Myocyte (in vitro differentiated cells): ENCODE measurements around the gene DTNA. TPM values are rescaled to one million over a fixed set of nuclear protein-coding genes. Genes with fewer than 3 reads are reported as not detected.

Experiments used
- DNase-seq: peaks from one replicate; pipeline ENCODE4 v3.0.0-alpha.2; 2012; ENCODE audit warnings: low read depth
- total RNA-seq: library from RNA; depleted of rRNA; stranded (reverse); fragments of >200 nt; gene quantifications from 2 replicates; pipeline ENCODE4 v1.2.3, GENCODE V29; 2014

Gene DTNA
- total RNA-seq, 1 donor from 2014 or later = 50.3 TPM

DNA sequence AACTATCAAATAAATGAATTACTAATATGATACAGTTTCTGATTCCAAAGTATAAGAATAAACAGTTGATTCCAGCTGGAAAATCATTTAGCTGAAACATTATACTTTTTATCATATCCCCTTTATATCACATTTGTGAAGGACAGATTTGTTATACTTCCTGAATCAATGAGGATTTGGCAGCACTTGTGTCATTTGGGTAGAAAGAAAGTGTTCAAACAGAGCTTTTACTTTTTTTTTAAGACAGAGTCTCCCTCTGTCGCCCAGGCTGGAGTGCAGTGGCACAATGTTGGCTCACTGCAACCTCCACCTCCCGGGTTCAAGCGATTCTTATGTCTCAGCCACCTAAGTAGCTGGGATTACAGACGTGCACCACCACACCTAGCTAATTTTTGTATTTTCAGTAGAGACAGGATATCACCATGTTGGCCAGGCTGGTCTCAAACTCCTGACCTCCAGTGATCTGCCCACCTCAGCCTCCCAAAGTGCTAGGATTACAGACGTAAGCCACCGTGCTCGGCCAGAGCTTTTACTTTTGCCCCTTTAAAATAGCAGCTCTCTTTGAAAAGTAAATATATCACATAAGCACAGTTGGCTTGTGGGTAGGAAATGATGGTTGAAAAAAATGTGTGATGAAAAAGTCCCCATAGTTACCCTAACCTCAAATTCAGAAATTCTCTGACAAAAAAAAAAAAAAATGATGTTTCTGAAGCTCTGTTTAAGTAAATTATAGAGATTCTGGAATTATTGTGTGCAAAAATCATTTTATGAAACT lies 95.2 kb downstream of the DTNA start:
- no peak for DNase-seq

DNA sequence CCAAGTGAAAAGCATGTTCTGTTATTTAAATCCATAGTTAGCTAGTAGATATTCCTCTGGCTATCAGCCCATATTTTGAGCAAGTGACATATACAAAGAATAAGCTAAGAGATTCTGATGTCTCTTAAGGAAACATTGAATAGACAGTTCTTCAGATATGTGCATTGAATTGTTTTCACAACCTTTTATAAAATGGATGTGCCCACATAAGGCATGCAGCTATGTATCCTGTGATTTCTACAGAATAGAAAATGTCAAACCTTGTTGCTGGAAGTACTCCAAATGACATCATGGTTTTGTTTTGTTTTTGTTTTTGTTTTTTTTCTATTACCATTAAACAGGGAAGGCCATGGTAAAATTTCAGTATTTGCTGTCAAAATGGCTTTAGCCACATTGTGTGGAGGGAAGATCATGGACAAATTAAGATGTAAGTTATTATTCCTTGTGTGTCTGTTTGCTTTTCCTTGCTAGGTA lies 95.8 kb downstream of the DTNA start:
- DNase-seq = no peak

GRCh38 chr18:34806527-34806926 lies 96.4 kb downstream of the DTNA start:
- DNase-seq = no peak

DNA sequence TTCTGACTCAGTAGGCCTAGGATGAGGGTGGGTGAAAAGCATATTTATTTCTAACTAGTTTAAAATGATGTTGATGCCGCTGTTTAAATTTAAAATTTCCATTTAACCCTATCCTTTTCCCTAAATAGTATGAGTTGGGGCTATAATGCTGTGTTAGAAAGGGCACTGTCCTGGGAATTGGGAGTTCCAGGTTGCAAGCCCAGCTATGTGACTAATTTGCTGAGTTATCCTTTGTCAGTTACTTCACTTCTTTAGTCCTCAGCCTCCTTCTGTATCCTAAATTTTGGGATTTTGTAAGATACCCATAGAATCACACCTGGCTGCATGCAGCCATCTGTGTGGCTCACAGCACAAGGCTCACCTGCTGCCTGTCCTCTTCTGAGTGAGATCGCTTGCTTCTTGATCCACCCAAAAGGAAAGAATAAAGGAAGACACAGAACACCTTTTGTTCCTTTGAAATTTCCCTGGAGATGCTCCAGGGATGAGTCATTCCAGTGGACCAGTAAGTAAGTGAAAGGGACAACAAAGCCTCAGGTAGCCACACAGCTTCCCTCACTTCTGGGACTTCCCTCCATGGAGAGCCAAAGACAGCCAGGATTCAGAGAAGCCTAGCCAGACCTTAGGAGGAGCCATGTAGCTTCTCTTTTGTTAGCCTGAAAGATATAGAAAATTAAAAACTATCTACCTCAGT lies 97.2 kb downstream of the DTNA start:
- DNase-seq = no peak

- DNase-seq = no peak
Measured at GRCh38 chr18:34808389-34808788, 98.3 kb downstream of the DTNA start.

GRCh38 chr18:34809451-34810072 lies 99.5 kb downstream of the DTNA start:
- DNase-seq = peak; percentile 64

- no peak for DNase-seq
Measured at GRCh38 chr18:34816183-34816582, 106.1 kb downstream of the DTNA start.

DNA sequence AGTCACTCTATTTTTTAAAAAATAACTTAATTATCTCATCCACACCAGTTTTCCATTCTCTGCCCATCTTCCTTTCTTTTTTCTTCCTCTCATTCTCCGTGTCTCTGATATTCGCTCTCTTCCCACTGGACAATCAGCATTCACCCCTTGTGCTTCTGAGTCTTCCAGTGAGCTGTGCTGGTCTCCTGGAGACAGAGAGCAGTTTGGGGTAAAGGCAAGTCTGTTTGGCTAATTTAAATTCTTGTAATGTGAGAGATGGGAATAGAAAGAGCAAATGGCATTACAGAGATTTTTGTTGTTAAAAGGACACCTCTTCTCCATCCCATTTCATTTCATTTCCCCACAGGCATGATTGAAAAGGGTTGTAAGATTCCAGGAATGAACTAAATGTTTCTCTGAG lies 107.5 kb downstream of the DTNA start:
- no peak for DNase-seq

DNA sequence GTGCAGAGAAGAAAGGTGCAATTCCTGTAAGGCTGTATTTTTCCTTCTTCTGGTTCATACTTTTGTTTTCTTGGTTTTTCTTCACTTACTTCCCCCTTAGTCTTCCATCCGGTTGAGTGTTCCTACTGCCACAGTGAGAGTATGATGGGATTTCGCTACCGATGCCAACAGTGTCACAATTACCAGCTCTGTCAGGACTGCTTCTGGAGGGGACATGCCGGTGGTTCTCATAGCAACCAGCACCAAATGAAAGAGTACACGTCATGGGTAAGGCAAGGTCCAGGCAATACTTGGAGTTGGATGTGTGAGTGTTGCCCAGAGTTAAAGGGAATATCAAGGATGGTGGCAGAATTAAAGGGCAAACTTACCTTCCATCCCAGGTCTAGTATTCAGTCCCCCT lies 108.0 kb downstream of the DTNA start:
- DNase-seq = no peak

GRCh38 chr18:34820360-34821065 lies 110.4 kb downstream of the DTNA start:
- DNase-seq = no peak

GRCh38 chr18:34821669-34822210 lies 111.6 kb downstream of the DTNA start:
- DNase-seq = no peak

DNA sequence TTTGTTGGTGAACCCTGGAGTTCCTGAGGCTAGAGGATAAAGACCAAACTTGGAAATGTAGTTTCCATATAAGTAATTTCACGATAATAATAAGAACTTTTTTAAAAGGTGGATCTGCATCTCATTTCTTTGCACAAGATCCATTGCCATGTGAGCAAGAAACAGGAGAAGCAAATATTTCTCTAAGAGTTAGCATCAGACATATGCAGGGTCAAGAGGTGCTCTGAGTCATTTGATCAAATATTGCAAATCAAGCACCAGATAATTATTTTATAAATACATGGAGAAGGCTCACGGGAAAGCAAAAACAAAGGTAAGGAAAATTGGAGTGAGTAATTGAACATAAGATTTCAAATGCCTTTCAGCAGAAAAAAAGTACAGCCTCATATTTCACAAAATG lies 118.0 kb downstream of the DTNA start:
- DNase-seq = no peak

DNA sequence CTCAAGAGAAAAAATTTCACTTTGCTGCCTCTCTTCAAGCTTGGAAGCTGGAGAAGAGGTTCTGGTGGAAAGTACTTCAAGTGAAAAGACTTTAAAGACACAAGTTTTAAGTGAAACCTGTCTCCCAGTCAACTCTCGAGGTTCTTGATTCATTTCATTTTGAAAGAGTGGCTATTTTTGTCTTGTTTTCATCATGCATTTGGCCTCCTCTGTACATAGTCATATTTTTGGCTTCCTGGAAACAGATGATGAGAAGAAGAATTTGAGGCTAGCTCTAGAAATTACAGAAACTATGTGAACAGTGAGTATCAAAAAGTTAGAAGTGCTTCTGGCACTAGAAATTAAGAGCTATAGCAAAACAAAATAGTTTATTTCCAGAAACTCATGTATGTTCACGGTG lies 124.8 kb downstream of the DTNA start:
- peak; percentile 55 for DNase-seq

DNA sequence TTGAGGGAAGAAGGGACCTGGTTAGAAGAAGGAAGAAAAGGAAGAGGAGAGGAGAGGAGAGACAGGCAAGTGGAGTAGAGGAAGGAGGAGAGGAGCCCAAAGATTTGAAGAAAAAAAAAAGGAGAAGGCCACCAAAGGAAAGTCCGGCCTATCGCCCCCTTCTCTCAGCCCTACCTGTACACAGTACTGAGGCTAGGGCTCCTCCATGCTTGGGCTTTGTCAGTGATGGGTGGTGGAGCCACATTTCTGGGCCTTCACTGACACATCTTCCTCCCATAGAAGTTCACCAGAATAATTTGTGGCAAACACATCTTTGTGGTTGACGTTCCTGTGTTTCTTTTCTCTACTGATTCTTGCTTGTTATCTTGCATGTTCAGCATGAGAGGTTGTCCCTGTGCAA lies 125.4 kb downstream of the DTNA start:
- no peak for DNase-seq

DNA sequence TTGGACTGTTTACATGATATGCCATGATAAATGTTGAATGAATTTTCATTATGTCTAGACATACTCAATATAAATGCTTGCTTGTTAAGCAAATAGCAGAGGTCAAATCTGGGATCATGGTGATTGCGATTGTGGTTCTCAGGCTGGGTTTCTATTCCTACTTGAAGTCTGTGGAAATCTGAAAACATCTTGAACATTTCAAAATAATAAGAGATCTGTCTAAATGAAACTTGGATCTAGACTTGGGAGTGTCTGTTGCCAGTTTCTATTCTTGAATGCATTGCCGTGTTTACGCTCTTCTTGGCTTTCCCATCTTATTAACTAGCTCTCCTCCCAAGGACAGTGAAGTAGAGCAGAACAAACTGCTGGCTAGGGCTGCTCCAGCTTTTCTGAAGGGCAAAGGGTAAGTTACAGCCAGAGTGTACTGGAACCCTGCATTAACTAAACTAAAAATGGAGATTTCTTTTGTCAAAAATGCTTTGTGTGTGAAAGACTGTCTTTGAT lies 127.7 kb downstream of the DTNA start:
- no peak for DNase-seq

DNA sequence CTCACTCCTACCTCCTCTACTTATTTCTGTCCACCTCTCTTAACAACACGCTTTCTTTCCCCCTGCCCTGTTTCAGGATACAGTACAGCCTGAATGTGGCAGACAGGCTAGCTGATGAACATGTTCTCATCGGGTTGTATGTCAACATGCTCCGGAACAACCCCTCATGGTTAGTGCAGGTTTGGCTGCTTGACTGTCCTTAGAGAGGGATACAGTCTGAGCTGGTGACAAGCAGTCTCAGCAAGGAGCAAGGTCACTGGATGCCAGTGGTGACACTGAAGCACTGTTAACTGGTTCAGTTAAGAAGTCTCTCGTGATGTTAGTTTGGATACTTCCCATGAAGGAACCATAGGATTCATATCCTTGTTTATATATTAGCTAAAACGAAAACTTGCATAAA lies 128.6 kb downstream of the DTNA start:
- DNase-seq = no peak

GRCh38 chr18:34840256-34840826 lies 130.2 kb downstream of the DTNA start:
- no peak for DNase-seq

- DNase-seq = no peak
Measured at GRCh38 chr18:34841891-34842290, 131.8 kb downstream of the DTNA start.

- no peak for DNase-seq
Measured at GRCh38 chr18:34844072-34844471, 134.0 kb downstream of the DTNA start.

DNA sequence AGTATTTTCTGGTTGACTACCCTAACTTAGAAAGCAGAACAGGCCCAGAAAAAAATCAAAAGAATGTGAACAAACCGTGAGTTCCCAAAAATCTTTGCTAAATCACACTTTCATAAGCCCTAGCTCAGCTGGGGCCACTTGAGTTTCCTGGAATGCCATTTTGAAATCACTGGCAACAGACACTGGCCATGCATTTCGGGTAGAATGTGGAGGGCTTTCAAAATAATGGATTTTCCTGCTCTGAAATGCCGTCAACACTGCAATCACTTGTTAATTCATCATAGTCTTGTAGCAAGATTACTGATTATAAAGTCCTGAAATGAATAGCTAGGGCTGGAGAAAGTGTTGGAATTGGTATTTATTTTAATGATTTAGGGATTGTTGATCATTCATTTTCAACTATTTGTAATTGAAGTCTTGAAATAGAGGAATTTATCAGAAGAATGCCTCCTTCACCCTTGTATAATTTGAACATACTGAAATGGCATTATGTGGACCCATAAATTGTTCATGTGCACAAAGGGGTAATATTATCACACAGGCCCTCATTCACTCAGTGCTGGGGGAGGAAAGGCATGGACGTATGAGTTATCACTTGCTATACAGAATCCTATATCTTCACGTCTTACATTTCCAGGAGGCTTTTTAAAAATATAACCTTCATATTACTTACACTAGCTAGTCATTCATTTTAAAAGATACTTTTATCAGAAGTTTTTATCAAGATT lies 134.8 kb downstream of the DTNA start:
- no peak for DNase-seq
